Left lobe of liver (tissue), 2 donors: ENCODE measurements around the gene UTS2. TPM values are rescaled to one million over a fixed set of nuclear protein-coding genes. Genes with fewer than 3 reads are reported as not detected.

Experiments used
- ATAC-seq: fragments of 200-7000 bp; cut with Tn5 transposase; one replicate; pipeline ENCODE4 v1.9.1; 2020; ENCODE audit warnings: mild to moderate bottlenecking, moderate library complexity
- DNase-seq: peaks from one replicate; pipeline ENCODE4 v3.0.0-alpha.2; 2020; ENCODE audit warnings: low spot score
- total RNA-seq: library from RNA; stranded (reverse); gene quantifications from one replicate; pipeline ENCODE4 v1.2.1, GENCODE V29; 2021
- donor health status: DM: no; HTN: no; CAD: no; lungs with moderate emphysema.
- donor health status: DM: no; HTN: yes; CAD: no.

Gene UTS2
- total RNA-seq, 1 donor from 2014 or later: not detected

GRCh38 chr1:7863756-7864328, 11.0 kb upstream of the UTS2 start:
- DNase-seq (no peak), ATAC-seq (no peak)

DNA sequence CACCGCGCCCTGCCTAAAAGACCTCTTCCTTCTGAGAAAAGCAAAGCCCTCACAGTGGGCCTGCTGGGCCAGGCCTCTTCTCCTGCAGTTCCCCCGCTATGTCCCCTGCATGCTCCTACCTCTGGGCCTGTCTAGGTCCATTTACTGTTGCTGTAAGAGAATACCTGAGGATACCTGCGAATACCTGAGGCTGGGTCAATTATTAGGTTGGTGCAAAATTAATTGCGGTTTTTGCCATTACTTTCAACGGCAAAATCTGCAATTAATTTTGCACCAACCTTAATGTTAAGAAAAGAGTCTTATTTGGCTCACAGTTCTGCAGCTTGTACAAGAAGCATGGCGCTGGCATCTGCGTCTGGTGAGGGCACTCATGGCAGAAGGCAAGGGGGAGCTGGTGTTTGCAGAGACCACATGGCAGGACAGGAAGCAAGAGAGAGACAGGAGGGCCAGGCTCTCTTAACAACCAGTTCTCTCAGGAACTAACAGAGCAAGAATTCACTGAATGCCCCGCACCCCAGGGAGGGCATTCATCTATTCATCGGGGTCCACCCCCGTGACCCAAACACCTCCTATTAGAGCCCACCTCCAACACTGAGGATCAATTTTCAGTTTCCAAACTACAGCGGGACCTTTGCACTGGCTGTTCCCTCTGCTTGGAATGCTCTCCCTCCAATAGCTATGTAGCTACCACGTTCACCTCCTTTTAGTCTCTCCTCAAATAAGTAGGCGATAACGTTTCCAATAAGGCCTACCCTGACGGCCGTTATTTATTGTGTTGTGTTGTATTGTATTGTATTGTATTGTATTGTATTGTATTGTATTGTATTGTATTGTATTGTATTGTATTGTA, 9.6 kb upstream of the UTS2 start:
- DNase-seq (no peak), ATAC-seq (no peak)

DNA sequence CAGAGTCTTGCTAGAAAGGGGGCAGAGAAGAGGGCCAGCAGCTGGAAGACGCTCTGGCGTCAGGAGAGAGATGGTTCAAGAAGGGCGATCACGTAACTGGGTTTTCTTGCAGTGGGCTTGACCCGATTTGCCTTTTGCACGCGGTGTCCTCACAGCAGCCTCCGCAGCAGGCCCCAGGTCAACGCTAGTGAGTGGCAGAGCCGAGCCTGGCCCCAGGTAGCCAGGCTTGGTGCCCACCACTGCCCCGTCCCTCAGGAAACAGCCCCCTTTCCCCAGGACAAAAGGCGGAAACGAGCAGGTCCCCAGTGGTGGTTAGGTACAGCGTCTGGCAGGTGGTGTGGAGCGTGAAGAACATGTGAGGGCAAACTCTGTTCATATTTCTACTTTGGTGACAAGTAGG, 8.6 kb upstream of the UTS2 start:
- ATAC-seq (no peak), DNase-seq (no peak)

DNA sequence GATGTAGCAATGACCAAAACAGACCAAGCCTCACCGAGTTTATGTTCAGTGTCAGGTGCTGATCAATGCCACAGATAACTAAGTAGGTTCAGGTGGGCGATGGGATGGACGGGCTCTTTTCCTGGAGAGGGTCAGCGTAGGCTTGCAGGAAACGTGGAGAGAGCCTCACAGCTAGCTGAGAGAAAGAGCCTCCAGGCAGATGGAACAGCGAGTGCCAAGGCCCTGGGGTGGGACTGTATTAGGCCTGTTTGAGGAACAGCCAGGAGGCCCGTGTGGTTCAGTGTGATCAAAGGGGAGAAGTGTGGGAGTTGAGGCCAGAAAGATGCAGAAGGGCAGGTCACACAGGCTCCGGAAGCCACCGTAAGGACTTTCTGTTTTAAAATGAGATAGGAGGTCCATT, 7.3 kb upstream of the UTS2 start:
- ATAC-seq (no peak), DNase-seq (no peak)

GRCh38 chr1:7859406-7859805, 6.5 kb upstream of the UTS2 start:
- DNase-seq (no peak), ATAC-seq (no peak)

DNA sequence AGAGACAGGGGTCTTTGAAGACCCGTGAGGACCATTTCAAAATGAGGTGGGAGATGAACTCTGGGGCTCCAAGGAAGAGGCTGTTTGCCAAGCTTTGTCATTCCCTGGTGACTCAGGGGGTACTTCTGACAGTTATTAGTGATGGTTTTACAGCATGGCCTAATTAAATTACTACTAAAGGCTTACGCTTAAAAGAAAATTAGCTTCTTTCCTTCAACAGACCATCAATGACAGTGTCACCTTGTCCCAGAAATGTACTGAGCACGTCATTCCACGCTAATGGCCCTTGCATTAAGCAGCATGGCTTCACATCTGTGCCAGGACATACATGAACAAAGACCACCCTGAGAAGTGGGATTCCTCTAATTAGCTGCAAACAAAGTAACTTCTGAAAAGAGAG, 5.1 kb upstream of the UTS2 start:
- DNase-seq (no peak), ATAC-seq (no peak)

GRCh38 chr1:7857000-7857399, 4.1 kb upstream of the UTS2 start:
- DNase-seq: no peak
- ATAC-seq: no peak

GRCh38 chr1:7856345-7856744, 3.5 kb upstream of the UTS2 start:
- DNase-seq: no peak
- ATAC-seq: no peak

DNA sequence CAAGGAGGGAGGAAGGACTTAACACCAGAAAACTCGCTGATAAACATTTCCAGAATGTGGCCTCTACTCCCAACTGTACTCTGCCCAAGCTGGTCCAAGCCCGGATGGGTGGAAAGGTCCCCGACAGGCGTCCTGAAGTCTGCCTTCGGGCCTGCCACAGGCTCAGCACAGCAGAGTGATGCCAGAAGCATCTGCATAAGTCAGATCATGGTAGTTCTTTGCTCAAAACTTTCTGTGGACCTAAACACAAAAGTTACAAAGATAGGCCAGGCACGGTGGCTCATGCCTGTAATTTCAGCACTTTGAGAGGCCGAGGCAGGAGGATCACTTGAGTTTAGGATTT, 790 bp upstream of the UTS2 start:
- no peak for DNase-seq
- ATAC-seq: peak; percentile 16

DNA sequence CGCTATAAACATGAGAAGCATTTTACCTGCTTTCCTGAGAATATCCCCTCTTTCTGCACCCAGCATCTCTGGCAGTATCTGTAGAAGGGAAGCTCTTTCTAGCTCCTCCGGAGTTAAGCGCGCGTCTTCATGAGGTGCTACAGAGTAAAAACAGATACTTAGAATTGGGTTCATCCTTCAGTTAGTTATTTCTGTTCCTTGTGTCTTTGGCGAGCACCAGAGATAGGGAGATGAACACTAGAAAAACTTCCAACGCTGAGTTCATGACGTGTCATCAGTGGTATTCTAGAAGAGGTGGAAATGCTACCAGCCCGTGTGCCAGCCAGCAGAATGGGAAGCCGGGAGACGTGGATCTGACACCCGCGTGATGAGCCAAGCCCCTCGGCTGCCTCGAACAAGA, 2.1 kb downstream of the UTS2 start:
- DNase-seq (no peak), ATAC-seq (no peak)

- no peak for DNase-seq
- ATAC-seq: no peak
Measured at GRCh38 chr1:7847599-7847998, 5.3 kb downstream of the UTS2 start.

DNA sequence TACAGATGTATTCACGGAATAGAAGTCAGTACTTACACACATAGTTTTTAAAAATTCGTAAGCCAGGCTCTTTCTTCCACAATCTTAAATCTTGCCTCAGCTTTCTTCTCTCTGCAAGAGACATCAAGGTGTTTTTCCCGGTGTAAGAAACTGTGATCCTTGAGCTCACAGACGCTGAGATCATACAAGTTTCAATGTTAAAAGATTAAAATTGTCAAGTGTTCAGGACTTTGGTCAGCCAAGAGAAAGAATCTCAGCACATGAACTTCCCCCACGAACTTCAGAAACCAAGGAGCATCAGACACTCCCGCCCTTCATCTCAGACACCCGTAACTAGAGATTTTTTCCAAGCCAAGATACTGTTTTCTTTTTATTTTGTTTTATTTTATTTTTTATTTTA, 6.2 kb downstream of the UTS2 start:
- no peak for DNase-seq
- ATAC-seq: no peak

DNA sequence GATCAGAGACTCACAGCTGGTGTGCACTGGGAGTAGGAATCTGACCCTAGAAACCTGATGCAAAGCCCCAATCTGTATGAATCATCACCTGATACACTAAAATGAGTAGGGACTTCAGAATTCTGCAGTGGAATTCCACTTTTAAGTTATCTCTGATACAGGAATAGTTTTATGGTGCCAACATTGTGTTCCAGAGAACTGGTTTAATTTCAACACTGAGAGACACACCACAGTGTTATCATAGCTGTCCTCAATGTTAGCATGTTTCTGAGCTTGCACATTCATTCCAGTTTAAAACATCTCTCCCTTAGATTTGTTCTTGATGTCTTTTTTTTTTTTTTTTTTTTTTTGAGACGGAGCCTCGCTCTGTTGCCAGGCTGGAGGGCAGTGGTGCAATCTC, 7.1 kb downstream of the UTS2 start:
- ATAC-seq: no peak

DNA sequence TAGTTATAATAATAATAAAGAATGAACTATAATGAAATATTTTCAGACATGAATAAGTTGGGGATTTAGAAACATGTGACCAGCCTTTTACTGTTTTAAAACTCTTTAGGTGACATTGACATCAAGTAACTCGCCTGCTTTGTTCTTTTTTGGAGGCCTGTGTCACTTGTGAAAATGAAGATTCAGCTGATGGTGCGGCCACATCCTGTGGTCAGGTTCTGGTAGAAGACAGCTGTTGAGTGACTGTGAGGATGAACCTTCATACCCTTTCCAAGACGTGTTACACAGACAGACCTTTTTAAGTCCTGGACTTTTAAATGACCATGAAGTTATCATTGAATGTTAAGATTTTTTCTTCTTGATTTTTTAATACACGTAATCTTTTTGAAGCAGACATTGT, 10.3 kb downstream of the UTS2 start:
- ATAC-seq (no peak), DNase-seq (no peak)

More for the DNA sequence above, 7.1 kb downstream of the UTS2 start:
- DNase-seq: no peak

DNA sequence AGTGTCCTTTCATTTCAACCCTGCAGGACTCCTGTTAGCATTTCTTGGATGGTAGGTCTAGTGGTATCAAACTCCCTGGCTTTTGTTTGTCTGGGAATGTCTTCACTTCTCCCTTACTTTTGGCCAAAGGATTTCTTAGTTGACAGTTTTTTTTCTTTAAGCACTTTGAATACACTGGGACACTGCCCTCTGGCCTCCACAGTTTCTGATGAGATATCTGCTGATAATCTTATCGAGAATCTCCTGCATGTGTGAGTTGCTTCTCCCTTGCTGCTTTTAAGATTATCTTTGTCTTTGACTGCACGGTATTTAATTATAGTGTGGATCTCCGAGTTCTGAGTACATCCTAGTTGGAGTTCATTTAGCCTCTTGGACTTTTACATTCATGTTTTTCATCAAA, 13.3 kb downstream of the UTS2 start:
- DNase-seq (no peak), ATAC-seq (no peak)

DNA sequence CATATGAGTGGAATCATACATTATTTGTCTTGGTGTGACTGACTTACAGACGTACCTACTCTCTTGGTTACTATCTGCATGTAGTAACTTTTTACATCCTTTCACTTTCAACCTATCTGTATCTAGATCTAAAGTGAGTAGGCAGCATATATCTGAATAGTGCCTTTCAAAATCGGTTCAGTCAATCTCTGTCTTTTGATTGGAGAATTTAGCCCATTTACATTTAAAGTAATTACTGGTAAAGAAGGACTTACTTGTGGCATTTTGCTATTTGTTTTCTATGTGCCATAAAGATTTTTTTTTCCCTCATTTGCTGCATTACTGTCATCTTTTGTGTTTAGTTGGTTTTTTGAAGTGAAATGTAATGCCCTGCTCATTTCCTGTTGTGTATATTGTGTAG, 14.2 kb downstream of the UTS2 start:
- ATAC-seq: no peak
- no peak for DNase-seq

DNA sequence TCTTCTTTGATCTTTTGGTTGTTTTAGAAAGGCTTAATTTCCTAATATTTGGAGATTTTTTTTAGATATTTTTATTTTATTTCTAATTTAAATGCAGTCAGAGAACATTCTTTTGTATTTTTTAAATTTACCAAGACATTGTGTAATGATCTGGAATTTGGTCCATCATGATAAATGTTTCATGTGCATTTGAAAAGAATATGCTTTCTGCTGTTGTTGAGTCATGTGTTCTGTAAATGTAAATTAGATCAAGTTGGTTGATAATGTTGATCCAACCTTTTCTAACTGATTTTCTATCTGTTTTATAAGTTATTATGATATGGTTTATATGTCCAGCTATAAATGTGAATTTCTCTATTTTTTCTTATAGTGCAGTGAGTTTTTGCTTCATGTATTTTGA, 19.8 kb downstream of the UTS2 start:
- ATAC-seq (no peak), DNase-seq (no peak)

GRCh38 chr1:7831458-7831857, 21.4 kb downstream of the UTS2 start:
- DNase-seq: no peak
- no peak for ATAC-seq

GRCh38 chr1:7827126-7827955, 25.5 kb downstream of the UTS2 start:
- ATAC-seq (no peak), DNase-seq (no peak)

- DNase-seq: no peak
- ATAC-seq: no peak
Measured at GRCh38 chr1:7826363-7826762, 26.5 kb downstream of the UTS2 start.

- no peak for DNase-seq
- ATAC-seq: no peak
Measured at GRCh38 chr1:7824701-7825100, 28.2 kb downstream of the UTS2 start.

GRCh38 chr1:7821282-7821681, 31.6 kb downstream of the UTS2 start:
- no peak for ATAC-seq
- no peak for DNase-seq
